ENCODE results near the gene LRRTM4. TPM values are rescaled to one million over a fixed set of nuclear protein-coding genes. Genes with fewer than 3 reads are reported as not detected.
A peak's percentile ranks its signal among the peaks of the same experiment; 100 is the strongest.

Gene LRRTM4
- total RNA-seq, 1 donor from 2014 or later = 0.92 TPM

DNA sequence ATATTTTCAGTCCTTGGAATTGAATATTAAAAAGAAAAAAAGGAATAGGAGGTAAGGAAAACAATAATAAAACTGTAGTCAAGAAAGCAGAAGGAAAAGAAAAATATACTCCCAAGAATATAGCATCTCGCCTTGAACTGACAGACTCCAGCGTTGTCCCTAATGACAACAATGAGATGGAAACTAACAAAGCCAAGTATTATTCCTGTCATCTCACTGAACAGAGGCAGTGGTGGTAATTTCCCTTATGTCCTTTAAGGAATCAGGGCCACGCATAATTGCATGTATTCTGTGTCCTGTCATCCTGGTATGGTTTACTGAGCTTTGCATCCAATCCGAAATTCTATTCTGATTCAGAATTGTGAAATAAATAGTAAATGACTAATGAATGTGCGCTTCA lies 158.9 kb downstream of the LRRTM4 start:
- intact Hi-C loops (cut with DNase I) = no loop called here
- ATAC-seq (no peak), DNase-seq (ENCODE audit: missing footprints) (no peak)

DNA sequence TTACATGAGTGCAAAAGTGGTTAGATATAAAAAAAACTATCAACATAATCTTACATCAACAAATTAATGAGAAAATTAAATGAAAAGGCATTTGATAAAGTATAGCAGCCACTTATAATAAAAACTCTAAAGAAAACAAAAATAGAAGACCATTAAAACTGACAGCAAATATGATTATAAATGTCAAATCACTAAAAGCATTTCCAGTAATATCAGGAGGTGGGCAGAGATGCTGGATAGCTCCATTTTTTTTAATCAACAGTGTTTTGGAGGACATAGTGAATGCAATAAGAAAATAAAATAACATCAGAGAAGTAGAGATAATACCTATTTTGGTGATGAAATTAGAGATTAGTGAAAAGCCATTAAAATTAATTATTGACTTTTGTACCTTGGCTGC lies 173.4 kb downstream of the LRRTM4 start:
- intact Hi-C loops (cut with DNase I) = no loop called here
- no peak for DNase-seq (ENCODE audit: missing footprints)
- no peak for ATAC-seq

DNA sequence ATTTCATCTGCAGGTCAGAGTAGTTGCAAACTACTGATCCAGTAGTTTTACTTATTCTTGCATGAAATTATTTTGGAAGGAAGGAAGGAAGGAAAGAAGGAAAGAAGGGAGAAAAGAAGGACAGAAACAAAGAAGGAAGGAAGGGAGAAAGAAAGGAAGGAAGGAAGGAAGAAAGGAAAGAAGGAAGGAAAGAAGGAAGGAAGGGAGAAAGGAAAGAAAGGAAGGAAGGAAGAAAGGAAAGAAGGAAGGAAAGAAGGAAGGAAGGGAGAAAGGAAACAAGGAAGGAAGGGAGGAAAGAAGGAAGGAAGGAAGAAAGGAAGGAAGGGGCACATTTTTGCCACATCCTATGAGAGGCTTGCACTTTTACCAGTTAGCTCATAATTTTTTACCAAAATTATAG lies 186.2 kb downstream of the LRRTM4 start:
- DNase-seq (ENCODE audit: missing footprints) = no peak
- intact Hi-C loops (cut with DNase I) = no loop called here
- ATAC-seq = no peak

DNA sequence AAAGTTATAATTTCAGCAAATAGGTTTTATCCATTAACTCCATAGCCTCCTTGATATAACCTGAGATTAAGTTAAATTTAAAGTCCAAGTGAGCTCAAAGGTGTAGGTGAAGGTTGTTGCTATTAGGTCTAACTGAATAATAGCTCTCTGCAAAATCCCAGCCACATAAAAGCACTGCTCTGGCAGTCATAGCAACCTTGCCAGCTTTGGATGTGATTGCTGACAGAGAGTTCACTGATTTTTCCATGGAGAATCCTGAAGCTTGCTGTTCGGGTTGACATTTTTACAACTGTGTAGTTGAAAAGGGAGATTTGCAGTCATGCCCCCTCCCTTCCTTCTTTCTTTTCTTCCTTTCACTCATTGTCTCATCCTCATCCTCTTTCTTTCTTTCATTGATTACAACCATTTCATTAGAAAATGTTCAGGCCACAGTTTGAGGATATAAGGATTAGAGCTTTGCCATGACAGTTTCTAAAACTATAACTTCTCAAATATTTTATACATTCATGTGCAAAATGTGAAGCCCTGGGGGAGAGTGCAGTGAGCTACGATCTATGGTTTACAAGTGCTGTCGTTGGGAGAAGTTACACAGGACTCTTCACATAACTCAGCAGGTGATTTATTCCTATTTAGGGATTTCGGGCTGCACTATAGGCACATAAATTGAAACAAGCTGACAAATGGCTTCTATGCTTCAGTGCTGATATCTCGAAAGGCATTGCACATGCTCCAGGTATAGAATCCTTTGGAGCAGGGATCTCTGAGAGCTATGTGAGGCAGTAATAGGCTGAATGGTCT lies 193.8 kb downstream of the LRRTM4 start:
- DNase-seq (ENCODE audit: missing footprints) = no peak
- ATAC-seq = no peak
- intact Hi-C loops (cut with DNase I) = no loop called here

DNA sequence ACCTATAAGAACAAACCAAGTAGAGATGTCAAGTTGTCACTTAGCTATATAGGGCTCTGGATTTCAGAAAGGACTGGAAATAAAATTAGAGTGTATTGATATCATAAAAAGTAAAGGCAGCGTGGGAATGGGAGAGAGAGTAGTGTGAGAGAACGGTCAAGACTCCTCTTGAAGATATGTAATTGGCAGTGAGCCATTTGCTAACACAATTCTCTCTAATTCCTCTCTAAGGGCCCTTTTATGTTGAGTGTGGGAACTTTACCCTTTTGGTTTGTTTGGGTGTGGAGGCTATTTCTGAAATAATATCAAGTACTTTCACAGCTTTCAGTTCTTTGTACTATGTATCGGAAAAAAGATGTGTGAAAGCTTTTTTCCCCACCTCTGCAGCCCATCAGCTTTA lies 196.8 kb downstream of the LRRTM4 start:
- DNase-seq (ENCODE audit: missing footprints) (no peak), ATAC-seq (no peak)
- intact Hi-C loops (cut with DNase I) = no loop called here

DNA sequence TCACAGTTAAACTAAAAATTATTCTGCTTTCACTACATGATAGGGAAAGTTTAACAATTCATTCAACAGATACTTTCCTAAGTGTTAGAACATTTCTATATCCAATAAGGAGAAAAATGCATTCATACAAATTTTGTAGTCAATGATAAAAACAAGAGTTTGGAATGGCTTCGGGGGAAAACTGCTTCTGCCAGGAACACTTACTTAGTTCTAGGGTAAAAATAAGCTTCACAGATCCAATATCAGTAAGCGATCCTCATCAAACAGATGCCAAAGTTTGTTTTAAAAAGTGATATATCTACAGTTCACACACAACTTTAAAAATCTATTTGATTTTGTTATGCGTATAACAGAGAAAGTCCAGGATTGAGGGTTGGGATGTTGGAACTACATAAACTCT lies 199.7 kb downstream of the LRRTM4 start:
- ATAC-seq (no peak), DNase-seq (ENCODE audit: missing footprints) (no peak)
- intact Hi-C loops (cut with DNase I) = no loop called here

DNA sequence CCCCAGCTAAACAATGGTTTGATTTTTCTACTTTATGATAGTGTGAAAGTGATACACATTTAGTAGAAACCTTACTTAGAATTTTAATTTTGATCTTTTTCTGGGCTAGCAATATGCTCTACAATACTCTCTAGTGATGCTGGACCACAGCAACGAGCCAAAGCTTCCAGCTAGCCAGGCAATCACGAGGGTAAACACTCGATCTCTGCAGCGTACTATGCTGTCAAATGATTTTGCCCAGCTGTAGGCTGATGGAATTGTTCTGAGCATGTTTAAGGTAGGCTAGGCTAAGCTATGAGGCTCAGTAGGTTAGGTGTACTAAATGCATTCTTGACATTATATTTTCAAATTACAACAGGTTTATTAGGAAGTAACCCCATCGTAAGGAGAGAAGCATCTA lies 207.5 kb downstream of the LRRTM4 start:
- intact Hi-C loops (cut with DNase I) = no loop called here
- no peak for ATAC-seq
- no peak for DNase-seq (ENCODE audit: missing footprints)

DNA sequence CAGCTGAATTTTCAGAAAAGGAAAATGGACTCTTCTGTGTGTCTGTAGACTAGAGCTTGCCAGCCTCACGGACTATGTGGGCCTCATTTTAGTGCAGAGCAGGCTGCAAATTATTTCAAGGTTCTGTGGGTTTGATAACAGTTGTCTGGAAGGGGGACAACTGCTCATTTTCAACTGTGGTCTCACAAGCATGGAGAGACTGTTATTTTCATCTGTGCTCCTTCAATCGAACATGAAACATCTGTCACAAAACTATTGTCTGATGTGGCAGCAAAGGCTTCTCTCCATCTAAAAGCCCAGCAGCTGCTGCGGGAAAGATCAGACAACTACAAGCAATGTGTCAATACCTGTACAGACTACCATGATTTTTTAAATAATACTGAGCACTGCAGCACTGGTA lies 211.8 kb downstream of the LRRTM4 start:
- no peak for DNase-seq (ENCODE audit: missing footprints)
- intact Hi-C loops (cut with DNase I) = no loop called here

DNA sequence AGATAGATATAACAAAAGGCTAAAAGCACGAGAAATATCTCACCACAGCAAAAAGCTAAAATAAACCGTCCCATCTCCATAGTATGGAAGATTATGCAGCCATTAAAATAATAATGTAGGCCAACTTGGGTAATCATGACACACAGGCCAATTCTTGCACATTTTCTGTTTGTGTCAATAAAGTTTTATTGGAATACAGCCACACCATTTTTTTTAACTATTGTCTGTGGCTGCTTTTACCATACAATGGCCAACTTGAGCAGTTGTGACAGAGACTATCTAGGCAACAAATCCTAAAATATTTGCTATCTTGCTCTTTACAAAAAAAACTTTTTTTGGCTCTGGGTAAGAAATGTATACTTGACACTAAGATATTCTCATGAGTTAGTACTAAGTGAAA lies 212.5 kb downstream of the LRRTM4 start:
- DNase-seq (ENCODE audit: missing footprints) (no peak), ATAC-seq (no peak)
- intact Hi-C loops (cut with DNase I) = no loop called here

More for the DNA sequence above, 211.8 kb downstream of the LRRTM4 start:
- no peak for ATAC-seq

DNA sequence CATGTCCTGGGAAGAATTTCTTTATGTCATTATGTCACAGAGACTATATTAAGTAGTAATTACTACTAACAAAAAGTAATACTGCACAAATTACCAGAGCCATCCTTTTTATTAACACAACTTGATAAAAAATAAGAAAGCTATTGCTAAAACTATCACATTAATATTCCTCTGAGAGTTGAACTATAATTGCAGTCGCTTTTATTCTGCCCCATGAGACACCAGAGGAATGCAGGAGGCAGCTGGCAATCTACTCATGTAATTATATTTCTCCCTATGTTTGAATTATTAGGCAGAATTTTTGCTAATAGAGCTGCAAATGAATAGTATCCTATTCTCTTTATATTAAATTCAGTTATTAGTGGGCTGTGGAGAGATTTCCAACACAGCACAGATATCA lies 220.7 kb downstream of the LRRTM4 start:
- no peak for ATAC-seq
- no peak for DNase-seq (ENCODE audit: missing footprints)
- intact Hi-C loops (cut with DNase I) = no loop called here

DNA sequence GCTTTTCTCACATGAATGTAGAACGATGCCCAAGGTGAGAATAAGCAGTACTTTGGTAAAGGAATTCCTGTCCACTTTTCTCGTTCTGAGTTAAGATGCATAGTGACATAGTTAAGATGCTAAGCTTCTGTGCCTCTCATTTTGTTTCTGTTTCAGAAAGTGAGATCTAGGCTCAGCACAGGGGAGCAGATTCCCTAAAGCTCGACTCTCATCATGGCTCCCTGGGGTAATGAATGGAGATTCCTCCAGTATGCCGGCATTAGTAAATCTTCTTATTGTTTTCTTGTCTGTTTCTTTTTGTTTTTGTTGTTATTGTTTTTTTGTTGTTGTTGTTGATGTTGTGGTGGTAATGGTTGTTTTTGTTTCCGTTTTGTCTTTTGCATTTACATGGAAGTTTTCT lies 225.4 kb downstream of the LRRTM4 start:
- intact Hi-C loops (cut with DNase I) = no loop called here
- DNase-seq (ENCODE audit: missing footprints) = no peak
- ATAC-seq = no peak

DNA sequence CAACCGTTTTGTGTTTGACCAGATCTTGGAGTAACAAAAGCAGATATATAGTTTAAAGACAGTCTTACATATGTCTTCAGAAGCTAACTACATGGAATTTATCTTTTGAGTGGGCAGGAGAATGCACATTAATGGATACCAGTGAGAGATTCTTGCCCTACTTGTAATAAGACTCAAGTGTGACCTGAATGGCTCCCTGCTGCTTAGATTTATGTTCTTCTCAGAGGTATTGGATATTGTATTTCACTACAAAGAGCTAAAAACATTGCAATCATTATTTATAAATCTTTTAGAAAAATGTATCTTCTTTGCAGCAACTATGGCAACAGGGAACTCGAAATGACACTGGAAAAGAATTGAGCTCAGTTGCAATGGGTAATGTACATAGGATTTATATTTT lies 227.7 kb downstream of the LRRTM4 start:
- ATAC-seq (no peak), DNase-seq (ENCODE audit: missing footprints) (no peak)
- intact Hi-C loops (cut with DNase I) = no loop called here

DNA sequence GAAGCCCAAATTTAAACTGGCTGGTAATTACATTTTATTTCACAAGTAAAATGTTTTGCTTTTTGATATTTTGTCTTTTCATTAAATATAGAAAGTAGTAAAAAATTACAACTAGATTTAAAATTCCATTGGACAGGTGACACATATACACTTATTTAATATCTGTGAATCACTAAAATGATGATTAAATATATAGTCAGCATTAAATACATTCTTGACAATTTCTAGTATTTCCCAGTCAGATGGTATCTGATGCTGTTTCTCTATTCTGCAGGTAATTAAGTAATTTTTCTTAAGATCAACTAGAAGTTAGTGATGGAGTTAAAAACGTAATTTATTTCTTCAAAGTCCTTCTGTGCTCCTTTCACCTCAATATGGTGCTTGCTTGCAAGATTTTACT lies 237.8 kb downstream of the LRRTM4 start:
- DNase-seq (ENCODE audit: missing footprints) (no peak), ATAC-seq (no peak)
- intact Hi-C loops (cut with DNase I) = no loop called here

DNA sequence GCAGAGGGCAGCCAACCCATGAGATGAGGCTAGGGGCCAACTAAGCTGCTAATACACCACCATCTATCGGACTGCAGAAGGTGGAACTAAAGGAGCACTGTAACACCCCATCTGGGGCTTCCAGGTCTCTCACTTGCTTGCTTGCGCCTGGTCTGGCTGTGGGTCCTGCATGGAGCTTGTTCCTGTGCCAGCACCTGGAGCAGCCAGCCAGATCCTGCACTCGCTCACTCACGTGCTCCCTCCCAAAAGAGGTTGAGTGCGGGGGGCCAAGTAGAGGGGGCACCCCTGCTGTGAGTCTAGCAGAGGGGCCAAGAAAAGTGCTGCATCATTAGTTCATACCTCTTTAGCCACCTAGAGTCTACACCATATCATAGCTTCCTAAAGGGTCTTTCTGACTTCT lies 250.9 kb downstream of the LRRTM4 start:
- intact Hi-C loops (cut with DNase I) = no loop called here
- DNase-seq (ENCODE audit: missing footprints) (no peak), ATAC-seq (no peak)

DNA sequence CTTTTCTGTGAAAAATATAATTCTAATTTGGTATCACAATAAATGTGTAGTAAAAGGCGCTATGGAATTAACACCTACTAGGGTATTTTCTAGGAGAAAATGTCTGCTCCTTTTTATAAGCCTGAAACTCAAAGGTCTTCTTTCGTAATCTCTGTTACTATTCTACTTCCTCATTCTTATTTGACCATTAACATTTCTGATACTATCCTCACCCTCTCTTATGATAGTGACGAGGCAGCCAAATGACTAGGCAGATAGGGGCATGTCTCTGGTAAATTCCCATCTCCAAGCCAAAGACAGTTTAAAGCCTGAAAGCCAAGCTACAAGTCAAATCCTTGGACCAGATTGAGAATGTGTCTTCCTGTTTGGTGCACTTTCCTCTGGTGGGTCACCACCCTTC lies 251.7 kb downstream of the LRRTM4 start:
- ATAC-seq (no peak), DNase-seq (ENCODE audit: missing footprints) (no peak)
- intact Hi-C loops (cut with DNase I) = no loop called here

DNA sequence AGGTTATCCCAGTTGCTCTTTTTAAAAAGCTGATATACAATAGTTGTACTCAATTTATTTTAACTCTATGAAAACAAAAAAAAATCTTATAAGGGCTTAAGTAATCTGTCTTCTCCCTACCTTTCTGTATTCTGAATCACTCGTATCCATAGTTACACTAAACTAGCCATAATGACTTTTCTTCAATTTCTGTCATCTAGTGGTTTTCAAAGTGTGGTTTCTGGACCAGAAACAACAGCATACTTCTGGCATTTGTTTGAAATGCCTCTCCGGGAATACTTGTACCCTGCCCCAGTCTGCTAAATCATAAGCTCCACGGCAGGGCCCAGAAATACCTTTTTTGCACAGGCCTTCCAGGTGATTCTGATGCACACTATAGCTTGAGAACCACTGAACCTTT lies 253.6 kb downstream of the LRRTM4 start:
- DNase-seq (ENCODE audit: missing footprints) = no peak
- intact Hi-C loops (cut with DNase I) = no loop called here
- ATAC-seq = no peak

DNA sequence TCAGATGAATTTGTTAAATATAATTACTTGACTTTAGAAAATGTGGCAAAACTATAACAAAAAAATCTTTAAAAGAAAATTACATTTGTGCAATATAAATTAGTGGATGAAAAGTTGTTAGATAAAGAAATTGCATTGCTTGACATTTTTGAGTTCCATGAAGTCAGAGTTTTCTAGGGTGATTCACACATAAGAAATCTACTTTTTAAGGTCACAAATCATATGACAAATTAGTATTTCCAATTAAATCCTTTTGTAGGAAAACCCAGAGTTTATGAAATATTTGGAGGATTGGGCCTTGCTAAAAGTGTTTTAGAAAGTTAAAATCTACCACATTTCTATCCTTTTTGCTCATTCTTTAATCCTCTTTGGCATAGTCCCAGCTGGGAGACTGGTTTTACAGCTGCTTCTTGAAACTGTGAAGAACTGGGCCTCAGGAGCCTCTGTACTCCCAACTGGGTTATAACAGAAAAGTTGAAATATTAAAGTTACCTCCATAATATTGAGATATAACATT lies 289.2 kb downstream of the LRRTM4 start:
- no peak for ATAC-seq
- intact Hi-C loops (cut with DNase I) = no loop called here
- DNase-seq (ENCODE audit: missing footprints) = no peak

DNA sequence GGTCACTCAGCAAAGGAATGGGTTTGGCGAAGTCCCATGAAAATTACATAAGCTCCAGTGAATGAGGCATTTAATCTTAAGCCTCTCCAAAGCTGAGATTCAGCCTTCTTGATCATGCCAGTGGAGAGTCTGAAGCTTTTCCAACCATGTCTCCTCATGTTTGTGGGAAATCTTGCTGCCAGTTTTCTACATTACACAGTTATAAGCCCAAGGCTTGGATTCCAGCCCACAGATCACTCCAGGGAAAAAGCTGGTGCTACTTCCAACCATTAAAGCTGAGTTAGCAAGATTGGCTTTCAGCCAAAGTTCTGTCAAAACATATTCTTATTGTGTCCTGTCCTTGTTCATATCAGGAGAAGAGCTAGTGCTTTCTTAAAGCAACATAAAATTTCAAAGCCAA lies 293.8 kb downstream of the LRRTM4 start:
- peak; percentile 31 for ATAC-seq
- intact Hi-C loops (cut with DNase I) = no loop called here
- DNase-seq (ENCODE audit: missing footprints) = no peak

DNA sequence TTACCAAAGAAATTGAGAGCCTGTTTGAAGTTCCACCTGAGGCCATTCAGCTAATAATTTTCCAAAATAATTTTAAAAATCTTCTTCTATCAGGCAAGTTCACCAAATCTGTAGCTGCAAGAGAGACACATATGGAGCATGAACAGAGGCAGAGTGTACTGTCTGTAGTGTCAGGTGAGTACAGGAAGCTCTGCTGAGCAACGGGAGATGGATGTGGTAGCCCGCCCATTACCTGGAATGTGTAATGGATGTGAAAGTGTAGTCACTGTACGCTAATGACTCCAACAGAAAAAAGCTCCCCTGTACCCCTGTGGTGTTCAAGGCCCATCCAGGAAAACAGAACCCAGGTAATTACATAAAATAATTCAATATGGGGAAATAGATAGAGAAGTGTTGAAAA lies 311.5 kb downstream of the LRRTM4 start:
- intact Hi-C loops (cut with DNase I) = no loop called here
- DNase-seq (ENCODE audit: missing footprints) (no peak), ATAC-seq (no peak)

DNA sequence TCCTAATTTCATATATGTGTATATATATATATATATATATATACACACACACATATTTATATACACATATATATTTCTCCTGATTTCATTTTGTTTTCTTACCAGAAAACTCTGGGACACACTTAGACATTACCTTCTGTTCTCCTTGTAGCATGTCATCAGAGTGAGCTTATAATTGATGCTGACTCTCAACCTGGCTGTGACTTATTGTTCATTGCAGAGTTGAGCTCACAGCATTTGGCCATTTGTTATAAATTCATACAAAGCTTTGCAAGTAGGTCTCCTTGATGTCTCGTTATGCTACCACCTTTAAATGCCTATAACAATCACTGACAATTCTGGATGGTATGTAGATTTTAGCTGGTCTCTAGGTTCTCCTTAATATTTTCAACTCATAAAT lies 314.8 kb downstream of the LRRTM4 start:
- ATAC-seq (no peak), DNase-seq (ENCODE audit: missing footprints) (no peak)
- intact Hi-C loops (cut with DNase I) = no loop called here

DNA sequence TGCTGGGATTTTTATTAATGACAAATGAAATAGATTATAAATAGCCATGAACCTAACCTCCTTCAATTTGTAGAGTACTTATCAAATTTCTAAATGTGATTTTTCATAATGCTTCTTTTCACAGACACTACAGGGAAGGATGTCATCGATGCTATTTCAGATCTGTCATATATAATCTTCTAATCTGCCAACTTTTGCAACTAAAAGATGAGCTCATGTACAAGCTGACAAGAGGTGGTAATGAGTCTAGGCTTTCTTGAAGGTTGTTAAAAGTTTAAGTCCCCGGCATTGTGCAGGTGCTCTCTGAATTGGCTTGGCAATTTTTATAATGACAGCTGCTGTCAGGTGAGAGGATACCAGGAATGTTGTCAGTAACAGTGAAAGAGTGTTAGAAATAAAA lies 320.4 kb downstream of the LRRTM4 start:
- intact Hi-C loops (cut with DNase I) = no loop called here
- no peak for DNase-seq (ENCODE audit: missing footprints)
- no peak for ATAC-seq
